ENCODE data around the gene BLOC1S3.
A peak's percentile ranks its signal among the peaks of the same experiment; 100 is the strongest.

Gene BLOC1S3

DNA sequence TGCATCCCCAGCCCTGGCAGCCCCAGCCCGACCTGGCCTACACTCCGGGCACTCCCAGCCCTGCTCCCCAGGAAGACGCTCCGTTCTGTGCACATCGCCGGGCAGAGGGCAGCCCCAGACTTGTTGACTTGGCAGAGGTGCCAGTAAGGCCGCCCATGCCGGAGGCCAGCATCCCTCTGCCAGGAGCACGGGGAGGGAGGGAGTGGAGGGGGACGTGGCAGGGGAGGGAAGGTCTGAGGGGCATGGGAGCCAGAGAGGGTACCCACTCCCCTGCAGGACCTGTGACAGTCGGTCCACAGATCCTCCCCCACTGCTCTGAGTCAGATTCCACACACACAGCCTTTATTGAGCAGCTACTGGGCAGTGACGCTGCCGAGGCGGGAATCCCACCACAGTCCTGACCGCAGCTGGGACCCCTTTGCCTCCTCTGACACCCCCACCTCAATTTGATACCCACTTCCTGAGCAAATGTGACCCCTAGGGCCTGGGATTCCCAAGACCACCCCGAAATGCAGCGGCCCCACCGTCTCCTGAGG is 15.9 kb upstream of the BLOC1S3 start:
- DNase-seq, result no peak

DNA sequence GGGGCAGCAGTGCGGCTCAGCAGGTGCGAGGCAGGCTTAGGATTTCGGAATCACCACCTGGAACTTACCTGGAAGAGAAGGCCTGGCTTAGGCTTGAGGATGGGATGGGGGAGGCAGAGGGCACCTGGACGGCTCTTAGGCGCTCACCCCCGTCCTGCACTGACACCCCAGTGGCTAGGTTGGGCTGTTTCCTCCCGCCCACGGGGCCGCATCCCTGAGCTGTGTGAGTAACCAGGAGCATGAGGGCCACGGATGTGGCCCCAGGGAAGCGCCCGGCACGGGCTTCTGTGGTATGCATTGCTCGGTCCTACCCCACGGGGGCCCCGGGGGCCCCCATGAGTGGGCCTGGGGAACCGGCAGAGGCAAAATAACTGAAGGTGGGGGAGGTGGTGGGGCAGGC is 15.4 kb upstream of the BLOC1S3 start:
- DNase-seq, result no peak

DNA sequence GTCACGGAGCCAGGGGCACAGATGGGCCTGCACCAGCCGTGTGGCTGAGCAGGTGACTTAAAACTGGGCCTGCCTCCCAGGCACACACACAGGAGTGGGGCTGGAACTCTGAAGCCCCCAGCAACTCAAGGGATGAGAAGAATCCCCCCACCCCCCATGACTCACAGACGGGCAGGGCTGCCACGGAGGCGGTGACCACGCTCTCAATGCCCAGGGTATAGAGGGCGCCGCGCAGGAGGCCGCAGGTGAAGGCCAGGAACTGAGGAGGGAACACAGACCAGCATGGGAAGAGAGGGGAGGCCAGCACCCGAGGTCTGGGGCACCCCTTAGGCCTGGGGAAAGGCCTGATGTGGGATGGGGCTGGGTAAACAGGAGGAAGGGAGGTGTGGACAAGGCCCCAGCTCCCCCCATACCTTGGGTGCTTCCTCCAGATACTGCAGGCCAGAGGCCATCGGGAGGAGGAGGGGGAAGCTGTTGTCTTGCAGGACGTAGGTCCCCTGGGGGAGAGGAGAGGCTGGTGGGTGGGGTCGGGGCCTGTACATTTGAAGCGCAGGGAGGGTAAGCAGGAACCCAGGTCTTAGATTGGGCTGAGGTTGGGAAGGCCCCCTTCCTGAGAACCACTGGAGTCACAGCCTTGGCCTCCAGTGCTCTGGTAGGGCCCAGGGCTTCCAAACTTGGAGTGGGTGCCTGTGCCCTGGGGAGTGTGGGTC is 14.7 kb upstream of the BLOC1S3 start:
- DNase-seq, result no peak

DNA sequence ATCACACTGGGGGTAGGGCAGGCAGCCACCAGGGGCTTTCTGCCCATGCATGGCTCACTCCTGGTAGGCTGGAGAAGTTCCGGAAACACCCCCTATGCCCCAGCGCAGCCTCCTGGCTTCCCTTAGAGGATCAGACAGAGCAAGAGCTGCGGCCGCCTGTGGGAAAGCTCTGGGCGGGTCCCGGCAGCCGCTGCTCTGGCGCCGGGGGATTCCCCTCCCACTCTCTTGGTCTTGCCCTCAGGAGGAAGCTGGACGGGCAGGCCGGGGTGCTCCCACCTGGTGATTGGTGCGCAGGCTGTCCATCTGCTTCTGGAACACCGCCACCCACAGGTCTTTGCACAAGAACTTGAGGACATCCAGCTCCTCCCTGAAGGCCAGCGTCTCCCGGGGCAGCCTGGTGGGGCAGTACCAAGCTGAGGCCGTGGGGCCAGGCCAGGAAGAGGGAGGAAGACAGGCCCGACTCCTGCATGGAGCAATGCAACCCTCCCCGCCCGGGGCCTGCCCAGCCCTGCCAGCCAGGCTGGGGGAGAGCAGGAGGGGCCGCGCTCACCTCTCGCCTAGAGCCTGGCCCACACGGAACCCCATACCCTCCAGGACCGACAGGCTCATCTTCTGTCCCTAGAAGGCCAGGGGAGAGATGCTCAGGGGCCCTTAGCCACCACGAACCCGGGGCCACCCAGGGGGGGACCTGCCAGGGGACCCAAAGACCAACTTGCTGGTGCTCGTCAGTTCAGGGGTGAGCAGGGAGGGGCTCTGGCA is 13.8 kb upstream of the BLOC1S3 start:
- DNase-seq, result no peak

DNA sequence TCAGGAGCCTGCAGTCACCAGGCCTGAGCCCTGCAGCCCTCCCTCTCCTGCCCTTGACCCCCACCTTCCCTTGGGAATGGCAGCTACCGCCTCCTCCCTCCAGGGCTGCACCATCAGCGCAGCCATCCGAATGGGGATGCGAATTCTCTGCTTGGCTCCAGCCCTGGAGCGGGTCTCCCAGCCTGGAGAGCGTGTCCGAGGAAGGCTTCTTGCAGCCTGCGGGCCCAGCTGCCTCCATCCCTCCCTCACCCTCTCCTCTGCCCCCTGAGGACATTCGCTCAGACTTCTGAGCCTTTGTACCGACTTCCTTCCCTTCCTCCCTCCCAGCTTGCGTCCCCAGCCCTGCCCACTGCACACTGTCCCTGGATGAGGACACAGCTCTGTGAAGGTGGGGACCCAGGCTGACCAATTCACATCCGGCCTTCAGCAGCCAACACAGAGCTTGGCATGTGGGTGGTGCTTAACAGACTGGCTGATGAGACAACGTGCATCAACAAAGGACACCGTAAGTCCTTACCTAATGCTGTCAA is 11.8 kb upstream of the BLOC1S3 start:
- no peak for DNase-seq

DNA sequence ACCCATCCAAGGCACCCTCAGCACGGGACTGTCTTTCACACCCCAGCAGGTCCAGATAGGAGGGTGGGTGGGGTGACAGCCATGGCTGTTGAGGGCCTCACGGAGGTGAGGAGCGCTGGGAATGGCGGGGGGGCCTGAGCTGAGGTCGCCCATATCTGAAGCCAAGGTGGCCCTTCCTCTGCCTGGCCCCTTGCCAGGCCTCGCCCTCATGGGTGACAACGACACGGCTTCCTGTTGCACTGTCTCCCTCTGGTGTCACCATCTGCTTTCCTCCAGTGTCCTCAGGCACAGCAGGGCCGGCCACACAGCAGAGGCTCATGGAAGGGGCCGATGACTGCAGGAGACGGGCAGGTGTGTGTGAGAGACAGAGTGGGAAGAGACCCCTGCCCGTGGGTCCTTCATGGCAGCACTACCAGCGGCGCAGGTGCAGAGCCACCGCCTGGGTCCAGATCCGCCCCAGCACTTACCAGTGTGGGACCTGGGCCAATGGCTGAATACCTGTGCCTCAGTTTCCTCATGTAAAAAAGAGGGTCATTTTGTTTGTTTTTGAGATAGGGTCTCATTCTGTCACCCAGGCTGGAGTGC is 9.7 kb upstream of the BLOC1S3 start:
- no peak for DNase-seq

DNA sequence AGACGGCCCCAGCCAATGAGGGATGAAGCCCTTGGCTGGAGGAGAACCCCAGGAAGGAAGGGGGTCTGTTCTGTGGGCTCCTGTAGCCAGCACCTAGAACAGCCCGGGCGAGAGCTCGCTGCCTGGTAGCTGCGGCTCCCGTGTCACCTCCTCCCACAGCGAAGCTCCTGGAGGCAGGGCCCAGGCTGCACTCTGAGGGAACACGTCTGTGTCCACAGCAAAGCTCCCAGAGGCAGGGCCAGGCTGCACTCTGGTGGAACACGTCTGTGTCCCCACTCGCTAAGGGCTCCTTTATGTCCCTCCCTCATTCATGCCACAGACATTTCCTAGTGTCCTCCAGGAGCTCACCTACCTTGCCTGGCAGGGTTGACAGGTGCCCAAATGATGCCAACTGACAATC is 9.0 kb upstream of the BLOC1S3 start:
- no peak for DNase-seq

DNA sequence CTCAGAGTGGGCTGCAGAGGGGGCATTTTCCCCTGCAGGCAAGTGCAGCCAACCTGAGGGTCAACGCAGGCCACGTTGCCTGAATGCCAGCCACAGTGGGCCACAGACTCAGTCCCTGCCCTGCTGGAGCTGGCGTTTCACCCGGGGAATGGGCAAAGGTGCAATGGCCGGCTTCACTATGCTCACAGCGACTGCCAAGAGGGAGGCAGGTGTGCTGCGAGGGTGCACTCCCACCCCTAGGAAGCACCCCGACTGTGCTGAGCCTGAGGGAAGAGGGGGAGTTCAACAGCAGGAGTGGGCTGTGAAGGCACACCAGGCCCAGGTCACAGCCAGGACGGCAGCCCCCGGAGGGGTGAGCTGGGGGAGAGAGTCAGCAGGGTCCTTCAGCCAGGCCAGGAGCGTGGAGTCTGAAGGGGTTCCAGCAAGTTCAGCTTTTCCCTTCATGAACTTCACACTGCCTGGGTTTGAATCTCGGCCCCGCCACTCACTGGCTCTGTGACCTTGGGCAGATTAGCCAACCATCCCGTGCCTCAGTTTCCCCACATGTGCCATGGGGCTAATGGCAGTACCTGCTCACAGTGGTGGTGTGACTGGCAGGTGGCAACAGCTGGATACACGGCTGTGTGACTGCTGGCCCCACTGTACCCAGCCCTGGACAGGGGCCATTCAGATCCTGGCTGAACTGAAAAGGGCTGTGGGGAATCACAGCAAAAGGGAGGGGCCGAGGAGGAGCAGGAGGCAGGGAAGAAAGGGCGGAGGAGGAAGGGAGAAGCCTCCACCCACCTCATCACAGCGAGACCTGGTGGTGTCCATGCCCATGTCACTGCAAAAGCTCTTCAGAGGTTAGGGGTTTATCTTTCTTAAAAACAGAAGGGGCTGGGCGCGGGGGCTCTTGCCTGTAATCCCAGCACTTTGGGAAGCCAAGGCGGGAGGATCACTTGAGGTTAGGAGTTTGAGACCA is 8.2 kb upstream of the BLOC1S3 start:
- DNase-seq, result no peak

DNA sequence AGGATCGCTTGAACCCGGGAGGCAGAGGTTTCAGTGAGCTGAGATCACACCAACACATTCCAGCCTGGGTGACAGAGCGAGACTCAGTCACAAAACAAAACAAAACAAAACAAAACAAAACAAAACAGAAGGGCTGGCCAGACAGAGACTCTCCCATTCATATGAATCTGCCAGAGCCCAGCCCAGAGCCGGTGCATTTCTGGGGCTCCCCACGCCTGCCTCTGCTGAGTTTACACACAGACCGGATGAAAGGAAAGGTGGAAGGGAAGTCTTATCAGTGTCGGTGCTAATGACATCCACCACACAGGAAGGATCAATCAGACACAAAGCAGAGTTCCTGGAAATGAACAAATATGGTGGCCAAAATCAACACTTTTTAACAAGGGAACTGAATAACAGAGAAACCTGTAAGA is 7.4 kb upstream of the BLOC1S3 start:
- DNase-seq, result no peak

DNA sequence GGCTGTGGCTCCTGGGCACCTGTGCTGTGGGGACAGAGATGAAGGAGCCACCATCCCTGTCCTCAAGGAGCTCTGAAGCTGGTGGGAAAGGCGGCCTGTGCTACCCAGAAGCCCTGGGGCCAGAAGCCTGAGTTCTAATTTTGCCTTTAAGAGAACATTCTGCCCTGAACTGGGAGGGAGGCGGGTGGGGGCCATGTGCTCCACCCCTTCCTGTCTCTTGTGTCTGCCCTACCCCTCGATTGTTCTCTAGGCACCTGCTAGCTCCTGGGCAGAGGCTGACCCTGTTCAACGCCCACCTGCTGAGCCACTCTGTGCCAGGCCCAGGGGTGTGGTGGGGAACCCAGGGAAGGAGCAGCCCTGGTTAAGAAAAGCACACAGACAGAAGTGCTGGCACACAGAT is 6.4 kb upstream of the BLOC1S3 start:
- DNase-seq, result peak; percentile 11

DNA sequence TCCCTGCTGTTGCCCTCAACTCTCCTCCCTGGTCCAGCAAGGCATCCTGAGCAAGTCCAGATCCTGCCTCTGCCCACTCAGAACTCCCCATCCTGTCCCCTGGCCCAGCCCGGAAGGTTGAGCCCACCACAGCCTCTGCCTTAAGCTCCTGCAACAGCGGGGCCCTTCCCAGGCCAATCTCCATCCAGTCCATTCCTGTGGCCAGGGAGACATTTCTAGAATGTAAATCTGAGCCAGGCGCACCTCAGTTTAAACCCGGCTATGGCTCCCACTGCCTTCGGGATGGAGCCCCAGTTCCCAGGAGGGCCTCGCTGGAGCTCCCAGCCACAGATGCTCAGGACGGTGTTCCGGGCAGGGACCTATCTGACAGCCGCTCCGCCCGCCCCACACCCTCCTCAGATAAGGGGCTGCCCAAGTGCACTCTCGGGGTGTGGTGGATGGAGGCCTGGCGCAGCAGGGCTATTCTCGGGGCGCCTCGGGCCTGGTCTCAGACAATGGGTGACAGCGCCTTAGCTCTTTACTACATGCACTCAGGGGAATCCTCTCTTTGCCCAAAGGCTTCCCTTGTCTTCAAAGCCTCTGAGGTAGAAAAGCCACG is 5.9 kb upstream of the BLOC1S3 start:
- no peak for DNase-seq

DNA sequence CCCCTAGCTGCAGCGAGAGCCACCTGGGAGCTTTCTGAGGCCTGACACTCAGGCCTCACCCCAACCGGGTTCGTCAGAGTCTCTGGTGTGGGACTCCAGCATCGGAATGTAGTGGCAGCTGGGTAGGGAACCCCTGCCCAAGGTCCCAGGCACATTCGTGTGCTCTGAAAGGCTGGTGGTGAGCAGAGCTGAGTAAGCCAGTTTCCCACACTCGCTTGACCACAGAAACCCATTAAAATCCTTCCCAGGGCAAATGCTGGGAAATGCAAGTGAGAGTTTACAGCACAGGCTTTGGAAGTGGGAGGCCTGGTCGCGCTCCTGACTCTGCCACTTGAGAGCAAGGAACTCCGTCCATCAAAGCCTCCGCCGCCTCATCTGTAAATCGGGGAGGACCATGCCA is 4.8 kb upstream of the BLOC1S3 start:
- no peak for DNase-seq

DNA sequence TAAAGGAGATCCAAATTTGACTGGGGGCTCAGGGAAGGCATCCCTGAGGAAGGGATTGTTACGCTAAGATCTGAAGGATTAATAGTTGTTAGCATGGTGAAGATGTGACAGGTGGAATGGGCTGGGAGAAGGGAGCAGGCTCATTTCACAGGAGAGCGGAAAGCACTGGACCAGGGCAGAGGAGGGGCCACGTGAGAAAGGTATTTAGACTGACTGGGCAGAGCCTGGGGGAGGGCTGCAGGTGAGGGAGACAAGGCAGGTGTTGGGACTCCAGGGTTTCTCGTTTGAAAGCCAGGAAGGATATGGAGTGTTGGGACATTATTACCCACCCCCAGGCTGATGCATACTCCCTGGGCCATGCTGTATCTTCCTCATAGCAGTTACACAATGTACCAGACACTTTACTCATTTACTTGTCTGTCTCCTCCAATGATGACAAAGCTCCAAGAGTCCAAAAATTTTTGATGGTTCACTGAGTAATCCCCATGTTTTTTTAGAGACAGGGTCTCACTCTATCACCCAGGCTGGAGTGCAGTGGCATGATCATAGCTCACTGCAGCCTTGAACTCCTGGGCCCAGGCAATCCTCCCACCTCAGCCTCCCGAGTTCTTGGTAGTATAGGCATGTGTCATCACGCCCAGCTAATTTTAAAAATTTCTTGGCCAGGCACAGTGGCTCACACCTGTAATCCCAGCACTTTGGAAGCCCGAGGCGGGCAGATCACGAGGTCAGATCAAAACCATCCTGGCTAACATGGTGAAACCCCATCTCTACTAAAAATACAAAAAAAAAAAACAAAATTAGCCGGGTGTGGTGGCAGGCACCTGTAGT is 2.9 kb upstream of the BLOC1S3 start:
- DNase-seq, result no peak

DNA sequence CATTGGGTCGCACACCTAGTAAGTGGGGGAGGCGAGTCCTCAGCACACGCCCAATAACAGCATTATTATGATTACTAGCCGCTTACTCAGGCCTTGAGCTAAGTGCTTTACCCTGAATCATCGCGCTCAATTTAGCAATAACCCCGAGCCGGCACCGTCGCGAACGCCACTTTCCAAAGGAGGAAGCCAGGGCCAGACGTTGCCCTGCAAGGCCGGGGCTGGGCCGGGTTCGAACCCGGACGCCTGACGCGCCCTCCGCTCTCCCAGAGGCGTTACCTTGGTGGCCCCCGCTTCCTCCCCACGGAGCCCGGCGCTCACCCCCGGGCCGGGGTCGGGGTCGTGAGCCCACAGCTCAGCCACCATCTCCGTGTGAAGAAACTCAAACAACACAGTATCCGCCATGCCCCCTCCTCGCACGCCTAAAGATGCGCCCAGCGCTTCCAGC is 745 bp upstream of the BLOC1S3 start, which contains the start of gene TRAPPC6A:
TRAPPC6A (minus strand) TSS at position 421 of the 445 bp plus-strand sequence; CDS start at position 402, 19 bp downstream.
- no peak for DNase-seq

DNA sequence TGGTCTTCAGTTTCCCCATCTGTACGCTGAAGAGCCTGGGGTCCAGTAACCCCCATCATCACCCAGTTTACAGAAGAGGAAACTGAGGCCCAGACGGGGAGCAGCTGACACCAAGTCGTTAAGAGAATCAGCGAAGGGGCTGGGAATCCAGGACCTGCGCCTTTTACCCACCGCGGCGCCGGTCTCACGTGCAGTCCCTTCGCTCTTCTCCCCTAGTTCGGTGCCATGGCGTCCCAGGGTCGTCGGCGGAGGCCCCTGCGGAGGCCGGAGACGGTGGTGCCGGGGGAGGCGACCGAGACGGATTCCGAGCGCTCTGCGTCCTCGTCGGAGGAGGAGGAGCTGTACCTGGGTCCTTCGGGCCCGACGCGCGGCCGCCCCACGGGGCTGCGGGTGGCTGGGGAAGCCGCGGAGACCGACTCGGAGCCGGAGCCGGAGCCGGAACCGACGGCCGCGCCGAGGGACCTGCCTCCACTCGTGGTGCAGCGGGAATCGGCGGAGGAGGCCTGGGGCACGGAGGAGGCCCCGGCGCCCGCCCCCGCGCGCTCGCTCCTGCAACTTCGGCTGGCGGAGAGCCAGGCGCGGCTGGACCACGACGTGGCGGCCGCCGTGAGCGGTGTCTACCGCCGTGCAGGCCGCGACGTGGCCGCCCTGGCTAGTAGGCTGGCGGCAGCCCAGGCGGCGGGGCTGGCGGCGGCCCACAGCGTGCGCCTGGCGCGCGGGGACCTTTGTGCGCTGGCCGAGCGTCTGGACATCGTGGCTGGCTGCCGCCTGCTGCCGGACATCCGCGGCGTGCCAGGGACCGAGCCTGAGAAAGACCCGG is 698 bp downstream of the BLOC1S3 start:
- no peak for DNase-seq

DNA sequence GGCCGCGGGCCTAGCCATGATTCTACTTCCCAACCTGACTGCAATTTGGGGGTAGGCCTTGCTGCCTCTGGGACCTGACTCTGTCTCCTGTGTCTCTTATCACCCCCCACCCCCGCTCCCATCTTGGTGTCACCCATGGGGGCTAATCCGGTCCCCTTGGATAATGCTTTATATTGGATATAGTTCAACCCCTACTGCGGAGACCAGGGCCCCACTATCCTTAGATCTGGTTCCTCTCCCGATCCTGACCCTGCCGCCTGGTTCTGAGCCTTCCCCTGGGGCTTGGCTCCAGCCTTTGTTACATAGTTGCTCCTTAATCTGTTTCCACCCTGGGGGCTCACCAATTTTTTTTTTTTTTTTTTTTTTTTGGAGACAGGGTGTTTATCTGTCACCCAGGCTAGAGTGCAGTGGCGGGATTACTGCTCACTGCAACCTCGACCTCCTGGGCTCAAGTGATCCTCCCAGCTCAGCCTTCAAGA is 1.3 kb downstream of the BLOC1S3 start:
- no peak for DNase-seq

DNA sequence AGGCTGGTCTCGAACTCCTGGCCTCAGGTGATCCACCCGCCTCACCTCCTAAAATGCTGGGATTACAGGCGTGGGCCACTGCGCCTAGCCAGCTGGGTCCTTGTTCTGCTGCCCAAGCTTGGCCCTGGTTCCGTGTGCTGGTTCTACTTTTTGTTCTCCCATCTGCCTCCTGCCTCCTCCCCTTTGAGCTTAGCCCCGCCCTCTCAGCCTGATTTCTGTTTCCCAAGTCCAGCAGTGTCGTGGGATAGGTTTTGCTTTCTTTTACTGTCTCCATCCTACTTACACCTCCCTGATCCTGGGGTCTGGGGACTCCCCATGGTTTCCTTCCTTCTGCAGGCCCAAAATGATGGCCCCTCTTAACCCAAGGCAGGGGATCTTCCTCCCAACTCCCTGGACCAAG is 2.4 kb downstream of the BLOC1S3 start:
- DNase-seq, result no peak

DNA sequence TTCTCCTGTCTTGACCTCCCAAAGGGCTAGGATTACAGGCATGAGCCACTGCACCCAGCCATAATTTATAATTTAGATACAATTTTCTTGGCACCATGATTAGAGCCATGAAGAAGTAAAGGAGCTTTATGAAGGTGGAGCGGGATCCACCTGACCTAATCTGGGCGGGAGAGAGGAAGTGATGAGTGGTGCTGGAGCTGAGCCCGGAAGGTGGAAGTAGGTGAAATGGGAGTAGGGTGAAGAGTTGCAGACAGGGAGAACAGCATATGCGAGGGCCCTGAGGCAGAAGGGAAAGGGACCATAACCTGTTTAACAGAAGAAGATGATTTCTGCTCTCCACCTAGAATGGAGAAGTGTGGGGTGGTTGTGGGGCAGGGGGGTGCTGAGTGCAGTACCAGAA is 4.2 kb downstream of the BLOC1S3 start:
- no peak for DNase-seq

DNA sequence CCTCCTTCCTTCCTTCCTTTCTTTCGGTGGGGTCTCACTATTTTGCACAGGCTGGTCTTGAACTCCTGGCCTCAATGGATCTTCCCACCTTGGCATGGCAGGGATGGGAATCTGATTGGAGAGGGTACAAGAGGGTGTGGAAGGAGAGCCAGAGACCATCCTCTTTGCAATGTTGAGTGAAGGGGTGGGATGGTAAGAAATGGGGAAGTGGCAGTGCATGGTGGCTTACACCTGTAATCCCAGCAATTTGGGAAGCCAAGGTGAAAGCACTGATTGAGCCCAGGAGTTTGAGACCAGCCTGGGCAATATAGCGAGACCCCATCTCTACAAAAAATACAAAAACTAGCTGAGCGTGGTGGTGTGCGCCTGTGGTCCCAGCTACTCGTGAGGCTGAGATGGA is 5.5 kb downstream of the BLOC1S3 start:
- DNase-seq, result no peak

All from NCI-H345 (cell line).